H9 (cell line): ENCODE results near the gene DSTYK. TPM values are rescaled to one million over a fixed set of nuclear protein-coding genes. Genes with fewer than 3 reads are reported as not detected.

Experiments
- DNase-seq: peaks from one replicate; pipeline ENCODE4 v3.0.0-alpha.2; 2017
- H2AFZ ChIP-seq: one replicate; pipeline ENCODE4 v1.6.1; 2013; ENCODE audit warnings: mild to moderate bottlenecking, low read length, control low read depth, moderate library complexity
- H2AK5ac ChIP-seq: 2 replicates; pipeline ENCODE4 v1.6.1; 2013; ENCODE audit warnings: low read length, control low read depth, mixed read lengths; ENCODE audit not compliant: insufficient read length
- H2BK120ac ChIP-seq: one replicate; pipeline ENCODE4 v1.6.1; 2013; ENCODE audit warnings: low read depth, mild to moderate bottlenecking, low read length, control low read depth, inconsistent platforms; ENCODE audit not compliant: poor library complexity, severe bottlenecking
- H2BK12ac ChIP-seq: 2 replicates; pipeline ENCODE4 v1.6.1; 2013; ENCODE audit warnings: low read length, control low read depth, mixed read lengths, low read depth; ENCODE audit not compliant: insufficient read length
- H2BK15ac ChIP-seq: 2 replicates; pipeline ENCODE4 v1.6.1; 2013; ENCODE audit warnings: low read depth, low read length, control low read depth
- H2BK20ac ChIP-seq: one replicate; pipeline ENCODE4 v1.6.1; 2013; ENCODE audit warnings: low read depth, mild to moderate bottlenecking, low read length, control low read depth, inconsistent platforms; ENCODE audit not compliant: poor library complexity, severe bottlenecking
- H2BK5ac ChIP-seq: 2 replicates; pipeline ENCODE4 v1.6.1; 2013; ENCODE audit warnings: low read length, control low read depth, mixed read lengths; ENCODE audit not compliant: insufficient read length
- H3K14ac ChIP-seq: 2 replicates; pipeline ENCODE4 v1.6.1; 2013; ENCODE audit warnings: low read length, control low read depth; ENCODE audit not compliant: insufficient read depth
- H3K18ac ChIP-seq: 2 replicates; pipeline ENCODE4 v1.6.1; 2013; ENCODE audit warnings: low read depth, mild to moderate bottlenecking, mixed read lengths, low read length, control low read depth; ENCODE audit not compliant: insufficient read length
- H3K23ac ChIP-seq: 2 replicates; pipeline ENCODE4 v1.6.1; 2013; ENCODE audit warnings: low read length, control low read depth, mixed read lengths, low read depth; ENCODE audit not compliant: insufficient read length
- H3K23me2 ChIP-seq: 2 replicates; pipeline ENCODE4 v1.6.1; 2013; ENCODE audit warnings: low read depth, mild to moderate bottlenecking, mixed read lengths, low read length, control low read depth; ENCODE audit not compliant: insufficient read length, poor library complexity, severe bottlenecking
- H3K27ac ChIP-seq: 2 replicates; pipeline ENCODE4 v1.5.1; 2013; ENCODE audit warnings: low read length, control low read depth, mixed read lengths, low read depth; ENCODE audit not compliant: insufficient read length
- H3K27me3 ChIP-seq: 2 replicates; pipeline ENCODE4 v1.6.1; 2013; ENCODE audit warnings: low read length, control low read depth, inconsistent platforms; ENCODE audit not compliant: insufficient read depth
- H3K4ac ChIP-seq: 2 replicates; pipeline ENCODE4 v1.6.1; 2013; ENCODE audit warnings: low read depth, mild to moderate bottlenecking, control low read depth, inconsistent platforms, low read length, moderate library complexity
- H3K4me1 ChIP-seq: 2 replicates; pipeline ENCODE4 v1.6.1; 2013; ENCODE audit warnings: low read length, control low read depth, inconsistent platforms; ENCODE audit not compliant: insufficient read depth
- H3K4me2 ChIP-seq: 2 replicates; pipeline ENCODE4 v1.6.1; 2013; ENCODE audit warnings: low read length, control low read depth, mixed read lengths; ENCODE audit not compliant: insufficient read length, insufficient read depth
- H3K56ac ChIP-seq: 2 replicates; pipeline ENCODE4 v1.6.1; 2013; ENCODE audit warnings: low read depth, mild to moderate bottlenecking, mixed read lengths, low read length, control low read depth; ENCODE audit not compliant: insufficient read length
- H3K79me1 ChIP-seq: 2 replicates; pipeline ENCODE4 v1.6.1; 2013; ENCODE audit warnings: low read depth, mild to moderate bottlenecking, moderate library complexity, low read length, control low read depth, inconsistent platforms; ENCODE audit not compliant: insufficient read depth, poor library complexity, severe bottlenecking
- H3K79me2 ChIP-seq: 2 replicates; pipeline ENCODE4 v1.6.1; 2013; ENCODE audit warnings: low read length, control low read depth, inconsistent platforms; ENCODE audit not compliant: insufficient read depth
- H3K9ac ChIP-seq: 2 replicates; pipeline ENCODE4 v1.6.1; 2013; ENCODE audit warnings: low read length, control low read depth, mixed read lengths; ENCODE audit not compliant: insufficient read length; ENCODE audit errors: extremely low read depth
- H3K9me3 ChIP-seq: one replicate; pipeline ENCODE4 v1.6.1; 2013; ENCODE audit warnings: low read depth, low read length, inconsistent platforms; ENCODE audit not compliant: control insufficient read depth
- H3T11ph ChIP-seq: one replicate; pipeline ENCODE4 v1.6.1; 2013; ENCODE audit warnings: mild to moderate bottlenecking, low read length, control low read depth, inconsistent platforms
- H4K20me1 ChIP-seq: one replicate; pipeline ENCODE4 v1.6.1; 2013; ENCODE audit not compliant: control insufficient read depth, insufficient read length, insufficient read depth
- H4K5ac ChIP-seq: 2 replicates; pipeline ENCODE4 v1.6.1; 2013; ENCODE audit warnings: low read depth, mild to moderate bottlenecking, mixed read lengths, low read length, control low read depth; ENCODE audit not compliant: insufficient read length
- H4K8ac ChIP-seq: replicated peaks from 2 replicates; pipeline ENCODE4 v1.6.1; 2013; ENCODE audit warnings: low read length, control low read depth, mixed read lengths, low read depth; ENCODE audit not compliant: insufficient read length
- H4K91ac ChIP-seq: 2 replicates; pipeline ENCODE4 v1.6.1; 2013; ENCODE audit warnings: low read depth, mild to moderate bottlenecking, moderate library complexity, mixed read lengths, low read length, control low read depth; ENCODE audit not compliant: insufficient read length
- H3K27ac Mint-ChIP-seq, 3 experiments: 2 replicates in 2 of 3; 3 replicates in 1 of 3; pipeline ENCODE4 v1.8.0; 2020 to 2021; ENCODE audit warnings: mixed read lengths in 3 of 3, mild to moderate bottlenecking in 1 of 3, moderate library complexity in 1 of 3
- H3K27me3 Mint-ChIP-seq: 2 replicates; pipeline ENCODE4 v1.8.0; 2021; ENCODE audit warnings: low read depth, mild to moderate bottlenecking, moderate library complexity, mixed read lengths
- H3K36me3 Mint-ChIP-seq, 3 experiments: 2 replicates in 2 of 3; 3 replicates in 1 of 3; pipeline ENCODE4 v1.8.0; 2020 to 2021; ENCODE audit warnings: low read depth in 3 of 3, mixed read lengths in 3 of 3; ENCODE audit not compliant: insufficient read depth in 1 of 3
- H3K4me1 Mint-ChIP-seq, 2 experiments: 2 replicates each; pipeline ENCODE4 v1.8.0; 2020; ENCODE audit warnings: mixed read lengths in 2 of 2
- H3K4me3 Mint-ChIP-seq, 2 experiments: 2 replicates in 1 of 2; 3 replicates in 1 of 2; pipeline ENCODE4 v1.8.0; 2020 to 2021; ENCODE audit warnings: mild to moderate bottlenecking in 2 of 2, mixed read lengths in 2 of 2, moderate library complexity in 1 of 2
- H3K9me3 Mint-ChIP-seq, 2 experiments: 2 replicates in 1 of 2; 3 replicates in 1 of 2; pipeline ENCODE4 v1.8.0; 2020; ENCODE audit warnings: mild to moderate bottlenecking in 2 of 2, mixed read lengths in 2 of 2, moderate library complexity in 1 of 2
- CTCF ChIP-seq: fragments of 200-600 bp; sonication (generic); conservative IDR thresholded peaks from 3 replicates; pipeline ENCODE4 v1.8.0; 2021; ENCODE audit warnings: antibody characterized with exemption, mild to moderate bottlenecking
- WGBS: extraction: QIAGEN DNeasy Blood & Tissue Kit; methylation state at CpG from one replicate; pipeline ENCODE4 v1.1.7; 2013; ENCODE audit warnings: missing lambda C conversion rate, low lambda C conversion rate, mixed read lengths; ENCODE audit not compliant: insufficient read length; ENCODE audit errors: extremely low coverage; 5-methylcytosine and 5-hydroxymethylcytosine counted together
- total RNA-seq: library from RNA; stranded (reverse); gene quantifications from 2 replicates; pipeline ENCODE4 v1.2.1, GENCODE V29; 2021

DSTYK gene
- total RNA-seq, 1 experiment from 2014 or later = 8.5 TPM

GRCh38 chr1:205189131-205189530 lies 22.4 kb downstream of the DSTYK start:
- H2BK120ac ChIP-seq = no peak overlapping the region
- no peak overlapping the region for H4K8ac ChIP-seq
- peaks cover 1% of the 10 kb centered on the region; the same call in 1 of the 2 replicates for H3K79me2 ChIP-seq
- no peak overlapping the region for H3K14ac ChIP-seq
- H2BK5ac ChIP-seq = no peak overlapping the region
- no peak overlapping the region for H3K4ac ChIP-seq
- Mint-ChIP-seq H3K27me3 (no peaks in the 10 kb centered on the region), H3K4me1 (peaks cover 62 to 68% of the 10 kb centered on the region in 2 experiments), H3K36me3 (peaks cover 0 to 2% (median 2%) of the 10 kb centered on the region in 3 experiments; a peak in 5 of 7 replicates), H3K9me3 (no peaks in the 10 kb centered on the region), H3K4me3 (no peak overlapping the region), H3K27ac (peak overlapping the region in 1 of 3 experiments; percentile 67; a peak in 2 of 7 replicates)
- H3K18ac ChIP-seq = no peak overlapping the region
- H3K27ac ChIP-seq = no peak overlapping the region
- no peak overlapping the region for H3K4me2 ChIP-seq
- no peak overlapping the region for H2BK15ac ChIP-seq
- no peak overlapping the region for H4K91ac ChIP-seq
- no peaks in the 10 kb centered on the region for H3K9me3 ChIP-seq
- no CpG with 5 or more reads among the region's 2 CpGs for WGBS
- peaks cover 16% of the 10 kb centered on the region; the same call in 1 of the 2 replicates for H3K4me1 ChIP-seq
- H2AFZ ChIP-seq = no peak overlapping the region
- no peak overlapping the region for H2BK12ac ChIP-seq
- peaks cover 4% of the 10 kb centered on the region for H3K79me1 ChIP-seq
- TF ChIP-seq CTCF = no peak
- no peak overlapping the region for H3K56ac ChIP-seq
- H3K27me3 ChIP-seq = no peaks in the 10 kb centered on the region
- H3K9ac ChIP-seq = no peak overlapping the region
- H3T11ph ChIP-seq = no peak overlapping the region
- no peak overlapping the region for H3K23ac ChIP-seq
- H2BK20ac ChIP-seq = no peak overlapping the region
- no peaks in the 10 kb centered on the region for H4K20me1 ChIP-seq
- H2AK5ac ChIP-seq = no peak overlapping the region
- DNase-seq = no peak
- H3K23me2 ChIP-seq = no peaks in the 10 kb centered on the region
- H4K5ac ChIP-seq = no peak overlapping the region
